K562 (cell line): Measurements from ENCODE around the gene PMVK. TPM values are rescaled to one million over a fixed set of nuclear protein-coding genes. Genes with fewer than 3 reads are reported as not detected.
A peak's percentile ranks its signal among the peaks of the same experiment; 100 is the strongest.

Source experiments
- BCLAF1 ChIP-seq, 2 experiments: fragments of 450-650 bp in 1 of 2; IDR thresholded peaks; 2 replicates each; pipeline ENCODE4 v1.6.1; 2011 to 2017; ENCODE audit warnings: low read depth in 2 of 2, antibody characterized with exemption in 1 of 2, borderline replicate concordance in 1 of 2, low read length in 1 of 2, mild to moderate bottlenecking in 1 of 2, mixed read lengths in 1 of 2; ENCODE audit not compliant: control insufficient read depth in 1 of 2
- E2F8 ChIP-seq: fragments of 450-650 bp; IDR thresholded peaks from 2 replicates; pipeline ENCODE4 v1.7.1; 2018; ENCODE audit warnings: mild to moderate bottlenecking, low read depth; ENCODE audit not compliant: partially characterized antibody
- ETV5 ChIP-seq: sonication (generic); formaldehyde crosslinking; IDR thresholded peaks from 2 replicates; pipeline ENCODE4 v1.4.0; 2020; ENCODE audit warnings: low read depth, mild to moderate bottlenecking, missing genetic modification reagents
- HLTF ChIP-seq: fragments of 450-650 bp; IDR thresholded peaks from 2 replicates; pipeline ENCODE4 v1.6.1; 2016
- PREB ChIP-seq: sonication (generic); formaldehyde crosslinking; IDR thresholded peaks from 2 replicates; pipeline ENCODE4 v1.8.1; 2023; ENCODE audit warnings: mild to moderate bottlenecking, missing genetic modification reagents
- RERE ChIP-seq: sonication (generic); formaldehyde crosslinking; IDR thresholded peaks from 2 replicates; pipeline ENCODE4 v1.8.0; 2023; ENCODE audit warnings: missing genetic modification reagents, mild to moderate bottlenecking, borderline replicate concordance
- TCFL5 ChIP-seq: fragments of 250-450 bp; sonication (Bioruptor Pico); conservative IDR thresholded peaks from 2 replicates; pipeline ENCODE4 v1.6.1; 2021; ENCODE audit warnings: mild to moderate bottlenecking, moderate library complexity, matching md5 sums
- ZC3H4 ChIP-seq: sonication (generic); formaldehyde crosslinking; IDR thresholded peaks from 2 replicates; pipeline ENCODE4 v1.9.0; 2021; ENCODE audit warnings: missing genetic modification reagents, borderline replicate concordance
- ZNF277 ChIP-seq: fragments of 250-450 bp; sonication (Bioruptor Pico); IDR thresholded peaks from 2 replicates; pipeline ENCODE4 v1.8.0; 2022; ENCODE audit warnings: inconsistent platforms, mild to moderate bottlenecking, moderate library complexity, borderline replicate concordance
- polyA plus RNA-seq, 8 experiments: library from polyadenylated mRNA; depleted of rRNA in 4 of 8; stranded (reverse) in 5 of 8; unstranded in 3 of 8; fragments of >200 nt; fragmentation: Nextera tagmentation in 2 of 8; fragmentation: Illumina TruSeq in 1 of 8; extraction: Ambion mirVana in 2 of 8; extraction: Trizol in 1 of 8; gene quantifications; 2 replicates each; pipeline versions ENCODE4 v1.2.1 to v1.2.3, GENCODE V29; 2011 to 2014; ENCODE audit warnings: inconsistent platforms in 1 of 8, missing spikeins in 1 of 8
- total RNA-seq, 7 experiments: library from RNA; depleted of rRNA in 6 of 7; stranded (reverse); fragments of >200 nt in 6 of 7; fragmentation: Illumina TruSeq in 2 of 7; extraction: Trizol in 2 of 7; gene quantifications; 2 replicates each; pipeline versions ENCODE4 v1.2.1 to v1.2.3, GENCODE V29; 2011 to 2021; ENCODE audit warnings: low replicate concordance in 1 of 7

PMVK gene
- total and polyA plus RNA-seq, 9 of the 15 experiments (the other 6 are each of a cell fraction or from before 2014, with no cell fraction given), result 1.1 to 15.3 (median 6.3) TPM

GRCh38 chr1:154982897-154983648, 46.6 kb upstream of the PMVK start, which contains the start of gene FLAD1 (continued):
- TF ChIP-seq BCLAF1 (IDR thresholded peaks at IDR 0.05; ENCODE audit: borderline replicate concordance in 1 of 2, control insufficient read depth in 1 of 2, low read depth in 2 of 2, low read length in 1 of 2), result no peak
- no peak for TF ChIP-seq TCFL5 (CRISPR knock-in tag)
- TF ChIP-seq ZNF277 (CRISPR knock-in tag), result no peak
- peak; percentile 98 for TF ChIP-seq E2F8
- peak; percentile 80; the same call in 1 of the 2 replicates for TF ChIP-seq HLTF
- no peak for TF ChIP-seq PREB (CRISPR knock-in tag)
- TF ChIP-seq RERE (CRISPR knock-in tag), result no peak
- no peak for TF ChIP-seq ZC3H4
- no peak; the same call in none of the 2 replicates for TF ChIP-seq ETV5
